OCI-LY3 (cell line): ENCODE results near the gene ENPP1.

Experiments used
- EZH2phosphoT487 ChIP-seq: fragments of 200-600 bp; shearing (Covaris generic); IDR thresholded peaks from 2 replicates; pipeline ENCODE4 v1.6.1; 2018; ENCODE audit warnings: antibody characterized with exemption, mixed run types, low read depth
- TF ChIP-seq, protein P1 (sequence below): fragments of 200-600, 300-600 bp; sonication (generic); IDR thresholded peaks from 2 replicates; pipeline ENCODE4 v1.5.1; 2014; ENCODE audit warnings: antibody characterized with exemption, low read length, low read depth

- TF ChIP-seq, protein P1, sequence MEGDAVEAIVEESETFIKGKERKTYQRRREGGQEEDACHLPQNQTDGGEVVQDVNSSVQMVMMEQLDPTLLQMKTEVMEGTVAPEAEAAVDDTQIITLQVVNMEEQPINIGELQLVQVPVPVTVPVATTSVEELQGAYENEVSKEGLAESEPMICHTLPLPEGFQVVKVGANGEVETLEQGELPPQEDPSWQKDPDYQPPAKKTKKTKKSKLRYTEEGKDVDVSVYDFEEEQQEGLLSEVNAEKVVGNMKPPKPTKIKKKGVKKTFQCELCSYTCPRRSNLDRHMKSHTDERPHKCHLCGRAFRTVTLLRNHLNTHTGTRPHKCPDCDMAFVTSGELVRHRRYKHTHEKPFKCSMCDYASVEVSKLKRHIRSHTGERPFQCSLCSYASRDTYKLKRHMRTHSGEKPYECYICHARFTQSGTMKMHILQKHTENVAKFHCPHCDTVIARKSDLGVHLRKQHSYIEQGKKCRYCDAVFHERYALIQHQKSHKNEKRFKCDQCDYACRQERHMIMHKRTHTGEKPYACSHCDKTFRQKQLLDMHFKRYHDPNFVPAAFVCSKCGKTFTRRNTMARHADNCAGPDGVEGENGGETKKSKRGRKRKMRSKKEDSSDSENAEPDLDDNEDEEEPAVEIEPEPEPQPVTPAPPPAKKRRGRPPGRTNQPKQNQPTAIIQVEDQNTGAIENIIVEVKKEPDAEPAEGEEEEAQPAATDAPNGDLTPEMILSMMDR = no peak
- no peak for TF ChIP-seq EZH2phosphoT487
Measured at GRCh38 chr6:131779304-131779703, 28.5 kb upstream of the ENPP1 start.
